Stimulated activated CD4-positive, alpha-beta T cell treated with anti-CD3 and anti-CD28 coated beads, Interleukin-1b, Interleukin-23, amount 100 ng/mL, for 4 hours (primary cell): ENCODE data around the gene CFAP90.

Experiments used
- DNase-seq, 2 donors: peaks; one replicate each; pipeline ENCODE4 v3.0.0-alpha.2; 2020; ENCODE audit warnings: low read depth in 2 of 2

The CFAP90 gene

GRCh38 chr5:7868427-7868772, 17.5 kb upstream of the CFAP90 start:
- no peak for DNase-seq

GRCh38 chr5:7867260-7867659, 16.3 kb upstream of the CFAP90 start:
- DNase-seq = no peak

GRCh38 chr5:7866196-7866595, 15.3 kb upstream of the CFAP90 start:
- DNase-seq = no peak

- DNase-seq = no peak
Measured at GRCh38 chr5:7857926-7858632, 7.1 kb upstream of the CFAP90 start.

- DNase-seq = no peak
Measured at GRCh38 chr5:7857361-7857760, 6.4 kb upstream of the CFAP90 start.

- no peak for DNase-seq
Measured at GRCh38 chr5:7856855-7857254, 5.9 kb upstream of the CFAP90 start.

GRCh38 chr5:7855611-7856010, 4.7 kb upstream of the CFAP90 start:
- no peak for DNase-seq

- no peak for DNase-seq
Measured at GRCh38 chr5:7852988-7853387, 2.1 kb upstream of the CFAP90 start.

GRCh38 chr5:7852542-7852941, 1.6 kb upstream of the CFAP90 start:
- DNase-seq = no peak

GRCh38 chr5:7851617-7852289, 820 bp upstream of the CFAP90 start:
- DNase-seq = no peak

- no peak for DNase-seq
Measured at GRCh38 chr5:7851240-7851592, 283 bp upstream of the CFAP90 start.

- peak in 1 of 2 donors; percentile 3 for DNase-seq
Measured at GRCh38 chr5:7849681-7850394, 1.1 kb downstream of the CFAP90 start.

GRCh38 chr5:7848296-7848695, 2.6 kb downstream of the CFAP90 start:
- DNase-seq = no peak

GRCh38 chr5:7846327-7846726, 4.6 kb downstream of the CFAP90 start:
- no peak for DNase-seq

- no peak for DNase-seq
Measured at GRCh38 chr5:7845557-7845956, 5.4 kb downstream of the CFAP90 start.

GRCh38 chr5:7844901-7845300, 6.0 kb downstream of the CFAP90 start:
- no peak for DNase-seq

GRCh38 chr5:7842531-7842930, 8.4 kb downstream of the CFAP90 start:
- no peak for DNase-seq

- no peak for DNase-seq
Measured at GRCh38 chr5:7837403-7837802, 13.5 kb downstream of the CFAP90 start.

GRCh38 chr5:7834982-7835381, 16.0 kb downstream of the CFAP90 start:
- no peak for DNase-seq

- DNase-seq = no peak
Measured at GRCh38 chr5:7828269-7828668, 22.7 kb downstream of the CFAP90 start.

- no peak for DNase-seq
Measured at GRCh38 chr5:7827610-7828009, 23.3 kb downstream of the CFAP90 start.

- DNase-seq = no peak
Measured at GRCh38 chr5:7825630-7826029, 25.3 kb downstream of the CFAP90 start.

- DNase-seq = no peak
Measured at GRCh38 chr5:7824995-7825394, 25.9 kb downstream of the CFAP90 start.
